Measurements from ENCODE around the gene DIP2A.

GRCh38 chr21:46458315-46459023, at the start of gene DIP2A:
- no peak for TF ChIP-seq CTCF (IDR thresholded peaks at IDR 0.05; ENCODE audit: borderline replicate concordance, extremely low read depth, low read length, poor library complexity, severe bottlenecking)
- no peak for TF ChIP-seq EZH2 (IDR thresholded peaks at IDR 0.05; ENCODE audit: borderline replicate concordance, low read depth, low read length, severe bottlenecking)

All from DND-41 (cell line).